ENCODE measurements around the gene KDF1.
A peak's percentile ranks its signal among the peaks of the same experiment; 100 is the strongest.

KDF1 gene

GRCh38 chr1:26915204-26915842 is 44.9 kb downstream of the KDF1 start:
- DNase-seq (ENCODE audit: low read depth, low spot score): no peak

DNA sequence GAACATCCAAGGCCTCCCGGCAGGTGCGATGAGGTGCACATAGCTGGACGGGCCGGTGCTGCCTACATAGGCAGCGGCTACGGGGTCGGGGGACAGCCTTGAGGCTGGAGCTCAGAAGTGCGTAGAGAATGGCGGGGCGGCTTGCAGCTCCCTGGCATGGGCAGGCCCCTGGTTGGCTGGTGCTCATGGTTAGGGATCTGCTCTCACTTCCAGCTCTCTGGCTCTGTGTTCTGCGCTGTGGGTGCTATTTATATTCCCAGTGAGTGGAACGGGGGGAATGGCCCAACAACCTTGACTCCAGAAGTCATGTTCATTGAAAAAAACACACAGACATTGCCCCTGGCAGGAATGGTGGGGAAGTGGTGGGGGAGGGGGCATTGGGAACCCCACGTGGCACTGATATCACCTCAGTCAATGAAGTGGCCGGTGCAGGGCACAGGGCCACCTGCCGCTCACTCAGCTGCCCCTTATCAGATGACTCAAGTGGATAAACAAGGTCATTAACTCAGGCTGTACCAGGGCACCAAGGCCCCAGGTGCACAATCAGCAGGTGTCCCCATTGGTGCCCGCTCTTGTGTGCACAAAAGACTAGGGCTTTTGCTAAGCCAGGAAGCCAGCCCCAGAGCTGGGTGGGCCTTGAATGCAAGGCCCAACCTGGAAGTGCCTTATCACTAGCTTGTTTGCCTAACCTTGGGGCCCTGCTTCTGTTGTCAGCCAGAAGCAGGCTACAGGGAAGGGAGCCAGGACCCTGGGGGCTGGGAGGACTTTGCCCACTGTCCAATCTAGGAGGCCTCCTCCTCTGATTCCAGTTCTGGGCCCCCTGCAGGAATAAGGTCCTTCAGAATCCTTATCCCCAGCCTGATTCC is 46.3 kb downstream of the KDF1 start, which contains the start of gene NR0B2:
NR0B2 (minus strand) TSS at position 222 of the 866 bp plus-strand sequence; CDS start at position 187, 35 bp downstream.
- DNase-seq (ENCODE audit: low read depth, low spot score): no peak

DNA sequence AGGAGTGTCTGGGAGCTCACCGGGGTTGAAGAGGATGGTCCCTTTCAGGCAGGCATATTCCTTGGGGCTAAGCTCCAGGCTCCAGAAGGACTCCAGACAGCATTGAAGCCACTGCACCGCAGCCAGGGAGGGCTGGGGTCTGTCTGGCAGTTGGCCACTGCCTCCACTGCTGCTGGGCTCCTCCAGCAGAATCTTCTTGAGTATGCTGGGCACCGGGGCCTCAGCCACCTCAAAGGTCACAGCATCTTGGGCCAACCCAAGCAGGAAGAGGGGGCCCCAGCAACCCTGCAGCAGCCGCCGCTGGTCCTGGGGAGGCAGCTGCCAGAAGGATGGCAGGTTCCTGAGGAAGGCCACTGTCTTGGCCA is 46.9 kb downstream of the KDF1 start:
- no peak for DNase-seq (ENCODE audit: low read depth, low spot score)

DNA sequence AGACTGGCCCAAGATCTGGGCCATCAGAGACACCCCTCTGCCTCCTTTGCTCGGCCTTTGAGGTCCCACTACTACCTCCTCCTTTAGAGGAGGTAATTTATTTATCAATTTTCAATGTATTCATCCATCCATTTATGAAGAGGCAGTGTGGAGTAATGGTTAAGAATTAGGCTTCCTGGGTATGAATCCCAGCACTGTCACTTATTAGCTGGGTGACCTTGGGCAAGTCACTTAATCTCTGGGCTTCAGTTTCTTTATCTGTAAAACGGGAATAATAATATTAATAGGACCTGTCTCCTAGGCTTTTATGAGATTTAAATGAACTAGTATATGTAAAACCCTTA is 48.1 kb downstream of the KDF1 start:
- DNase-seq (ENCODE audit: low read depth, low spot score): no peak

- DNase-seq (ENCODE audit: low read depth, low spot score): no peak
Measured at GRCh38 chr1:26911399-26912146, 48.7 kb downstream of the KDF1 start.

- DNase-seq (ENCODE audit: low read depth, low spot score): no peak
Measured at GRCh38 chr1:26910343-26911160, 49.7 kb downstream of the KDF1 start.

DNA sequence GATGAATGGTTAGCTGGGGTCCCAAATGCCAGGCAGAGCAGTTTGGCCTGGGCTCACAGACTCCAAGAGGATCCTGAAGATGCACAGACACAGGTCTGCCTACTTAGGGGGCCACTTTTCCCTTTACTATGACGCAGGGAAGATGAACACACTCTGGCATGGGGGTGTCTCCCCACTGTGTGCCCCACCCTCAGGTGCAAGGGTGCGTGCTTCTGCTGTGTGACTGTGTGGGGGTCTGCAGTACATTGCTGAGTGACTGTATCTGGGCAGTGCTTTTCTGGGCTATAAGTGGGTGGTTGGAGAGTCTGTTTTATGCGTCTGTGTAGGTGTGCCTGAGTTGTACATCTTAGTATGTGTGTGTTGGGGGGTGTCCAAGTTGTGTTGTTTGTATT is 50.3 kb downstream of the KDF1 start:
- no peak for DNase-seq (ENCODE audit: low read depth, low spot score)

- DNase-seq (ENCODE audit: low read depth, low spot score): no peak
Measured at GRCh38 chr1:26907071-26907917, 53.0 kb downstream of the KDF1 start.

- DNase-seq (ENCODE audit: low read depth, low spot score): no peak
Measured at GRCh38 chr1:26900815-26901511, 59.3 kb downstream of the KDF1 start.

GRCh38 chr1:26900001-26900814 is 60.1 kb downstream of the KDF1 start, which contains the start of gene GPATCH3:
Gene GPATCH3, minus strand, starts transcription at chr1:26900467. Its CDS starts 25 bp downstream, at chr1:26900442.
- DNase-seq (ENCODE audit: low read depth, low spot score): peak; percentile 74
